ENCODE measurements around the gene RNF186.

GRCh38 chr1:19814244-19814661, 830 bp downstream of the RNF186 start:
- TF ChIP-seq POLR2A (IDR thresholded peaks at IDR 0.05) (no peak), CTCF (IDR thresholded peaks at IDR 0.05) (no peak), POLR2AphosphoS5 (IDR thresholded peaks at IDR 0.05; ENCODE audit: insufficient read depth in 1 of 2, low read depth in 1 of 2) (no peak)

Measured in vagina (tissue), 2 donors.